ENCODE measurements around the gene SLC25A25. TPM values are rescaled to one million over a fixed set of nuclear protein-coding genes. Genes with fewer than 3 reads are reported as not detected.

Gene SLC25A25
- total and polyA plus RNA-seq, 10 donors, result 6.2 to 44.7 (median 23.0) TPM

DNA sequence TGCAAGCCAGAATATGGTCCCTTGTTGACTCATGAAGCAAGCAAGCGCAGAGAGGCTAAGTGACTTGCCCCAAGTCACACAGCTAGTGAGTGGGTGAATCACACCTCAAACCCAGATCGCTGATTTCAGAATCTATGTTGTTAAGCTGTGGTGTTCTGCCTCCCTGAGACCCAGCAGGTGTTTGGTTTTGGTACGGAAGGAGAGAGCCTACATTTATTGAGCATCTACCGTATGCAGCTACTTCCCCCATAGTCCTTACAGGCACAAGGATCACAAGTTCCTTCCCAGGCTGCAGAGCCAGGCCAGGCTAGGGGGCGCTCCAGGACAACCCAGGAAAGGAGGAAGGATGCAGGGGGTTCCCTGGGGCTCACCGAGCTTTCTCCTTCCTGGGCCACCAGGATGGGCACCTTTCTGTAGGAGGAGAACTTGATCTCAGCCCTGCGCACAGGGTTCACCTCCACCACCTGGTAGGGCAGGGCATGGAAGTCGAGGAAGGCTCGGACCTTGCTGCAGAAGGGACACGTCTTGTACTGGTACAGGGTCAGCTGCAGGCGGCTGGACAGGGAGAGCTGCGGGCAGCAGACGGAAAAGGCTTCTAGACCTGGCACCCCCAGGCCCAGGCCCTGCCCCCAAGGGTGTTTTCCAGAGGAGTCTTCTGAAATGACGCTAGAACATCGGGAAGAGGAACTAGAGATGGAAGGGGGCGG is 57.0 kb downstream of the SLC25A25 start:
- TF ChIP-seq POLR2A (IDR thresholded peaks at IDR 0.05), result no peak
- TF ChIP-seq, protein P1, sequence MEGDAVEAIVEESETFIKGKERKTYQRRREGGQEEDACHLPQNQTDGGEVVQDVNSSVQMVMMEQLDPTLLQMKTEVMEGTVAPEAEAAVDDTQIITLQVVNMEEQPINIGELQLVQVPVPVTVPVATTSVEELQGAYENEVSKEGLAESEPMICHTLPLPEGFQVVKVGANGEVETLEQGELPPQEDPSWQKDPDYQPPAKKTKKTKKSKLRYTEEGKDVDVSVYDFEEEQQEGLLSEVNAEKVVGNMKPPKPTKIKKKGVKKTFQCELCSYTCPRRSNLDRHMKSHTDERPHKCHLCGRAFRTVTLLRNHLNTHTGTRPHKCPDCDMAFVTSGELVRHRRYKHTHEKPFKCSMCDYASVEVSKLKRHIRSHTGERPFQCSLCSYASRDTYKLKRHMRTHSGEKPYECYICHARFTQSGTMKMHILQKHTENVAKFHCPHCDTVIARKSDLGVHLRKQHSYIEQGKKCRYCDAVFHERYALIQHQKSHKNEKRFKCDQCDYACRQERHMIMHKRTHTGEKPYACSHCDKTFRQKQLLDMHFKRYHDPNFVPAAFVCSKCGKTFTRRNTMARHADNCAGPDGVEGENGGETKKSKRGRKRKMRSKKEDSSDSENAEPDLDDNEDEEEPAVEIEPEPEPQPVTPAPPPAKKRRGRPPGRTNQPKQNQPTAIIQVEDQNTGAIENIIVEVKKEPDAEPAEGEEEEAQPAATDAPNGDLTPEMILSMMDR (IDR thresholded peaks at IDR 0.05 in 8 of 11, conservative IDR thresholded peaks at IDR 0.05 in 3 of 11), result peak in 8 of 11 experiments; percentile 19 to 64 (median 49)
- TF ChIP-seq POLR2AphosphoS5 (IDR thresholded peaks at IDR 0.05), result peak in 1 of 3 donors; percentile 13
- peak overlapping the region in 1 of 8 donors; percentile 93 for H3K4me3 ChIP-seq
- H3K9me3 ChIP-seq, result no peaks in the 10 kb centered on the region
- H3K27me3 ChIP-seq (replicated peaks in 1 of 7), result no peaks in the 10 kb centered on the region
- H3K27ac ChIP-seq, result peak overlapping the region in 3 of 8 donors; percentile 16 to 98 (median 60)
- intact Hi-C loops (cut with DNase I; ENCODE audit: low total_unique reads), result no loop called here
- peak; percentile 81 for DNase-seq
- H3K36me3 ChIP-seq, result peaks cover 0 to 52% (median 44%) of the 10 kb centered on the region in 6 donors
- H3K4me1 ChIP-seq, result peaks cover 23 to 46% (median 40%) of the 10 kb centered on the region in 6 donors
- WGBS, 5 donors, result 50 to 73% (median 59%) methylated on average over 15 to 16 of the region's 16 CpGs

DNA sequence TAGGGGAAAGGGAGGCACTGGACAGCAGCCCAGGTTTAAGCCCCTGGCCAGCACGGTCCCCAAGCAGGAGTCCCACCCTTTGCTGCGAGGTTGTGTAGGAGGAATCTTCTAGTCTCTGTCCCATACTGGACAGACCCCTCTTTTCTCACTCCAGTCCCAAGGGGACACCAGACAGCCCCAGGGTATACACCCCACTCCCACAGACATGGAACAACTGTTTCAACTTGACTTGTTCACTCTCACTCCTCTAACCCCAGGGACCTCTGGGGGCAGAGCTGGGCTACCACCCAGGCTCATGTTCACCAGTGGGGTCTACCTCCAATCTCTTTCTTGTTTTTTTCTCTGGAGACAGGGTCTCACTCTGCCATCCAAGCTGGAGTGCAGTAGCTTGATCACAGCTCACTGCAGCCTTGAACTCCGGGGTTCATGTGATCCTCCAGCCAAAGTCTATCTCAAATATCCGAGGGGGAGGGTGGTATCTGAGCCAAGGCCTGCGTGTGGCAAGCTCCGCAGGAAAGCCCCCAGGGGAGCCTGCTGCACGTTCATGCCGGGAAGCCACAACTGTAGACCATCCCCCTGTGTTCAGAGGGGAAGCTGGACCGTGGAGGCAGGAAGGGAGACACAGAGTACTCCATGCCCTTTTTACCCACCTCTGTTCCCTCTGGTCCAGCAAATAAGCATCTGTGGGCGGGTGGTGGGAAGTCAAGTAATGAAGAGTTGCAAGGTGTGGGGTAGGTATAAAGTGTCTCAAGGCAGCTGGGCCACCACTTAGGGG is 57.7 kb downstream of the SLC25A25 start:
- Histone ChIP-seq H3K4me3 (peak overlapping the region in 2 of 8 donors; percentile 93 to 98), H3K36me3 (peaks cover 0 to 45% (median 37%) of the 10 kb centered on the region in 6 donors), H3K9me3 (no peaks in the 10 kb centered on the region), H3K4me1 (peaks cover 23 to 52% (median 40%) of the 10 kb centered on the region in 6 donors), H3K27ac (peak overlapping the region in 4 of 8 donors; percentile 16 to 98 (median 40)), H3K27me3 (replicated peaks in 1 of 7) (no peaks in the 10 kb centered on the region)
- WGBS, 5 donors, result 36 to 46% (median 45%) methylated on average over 10 of the region's 10 CpGs
- intact Hi-C loops (cut with DNase I; ENCODE audit: low total_unique reads), result no loop called here
- DNase-seq, result peak; percentile 74
- TF ChIP-seq POLR2A (IDR thresholded peaks at IDR 0.05) (no peak), POLR2AphosphoS5 (IDR thresholded peaks at IDR 0.05) (no peak)
- TF ChIP-seq, protein P1 (IDR thresholded peaks at IDR 0.05 in 8 of 11, conservative IDR thresholded peaks at IDR 0.05 in 3 of 11), result no peak

DNA sequence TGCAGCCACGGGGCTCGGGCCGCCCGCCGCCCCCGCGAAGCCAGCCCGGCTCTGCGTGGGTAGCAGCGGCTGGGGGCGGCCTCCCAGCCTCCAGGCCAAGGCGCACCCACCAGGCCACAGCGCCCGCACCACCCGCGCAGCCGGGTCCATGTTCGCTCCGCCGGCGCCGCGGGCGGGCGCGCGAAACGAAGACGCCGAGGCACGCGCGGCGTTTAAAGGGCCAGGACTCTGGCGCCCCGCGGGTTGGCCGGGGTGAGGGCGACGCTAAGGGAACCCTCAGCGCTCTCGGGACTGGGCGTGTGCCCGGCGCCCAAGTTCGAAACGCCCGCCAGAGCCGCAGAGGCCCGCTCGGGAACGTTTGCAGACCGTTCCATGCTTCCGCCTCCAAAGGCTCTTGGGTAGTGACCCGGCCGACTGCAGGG is 59.5 kb downstream of the SLC25A25 start, which contains the start of gene PTGES2:
Gene PTGES2 (minus strand): TSS at position 162 of the 422 bp plus-strand sequence. CDS start 12 bp downstream, at position 150.
- WGBS, 5 donors, result 0 to 2% (median 1%) methylated on average over 20 to 56 of the region's 56 CpGs
- Histone ChIP-seq H3K9me3 (no peaks in the 10 kb centered on the region), H3K36me3 (peaks cover 0 to 27% (median 21%) of the 10 kb centered on the region in 6 donors), H3K27me3 (replicated peaks in 1 of 7) (peaks cover 0 to 11% (median 0%) of the 10 kb centered on the region in 7 donors), H3K27ac (peak within 1 kb of the TSS; percentile 96 to 98 (median 97)), H3K4me1 (peaks cover 23 to 52% (median 40%) of the 10 kb centered on the region in 6 donors), H3K4me3 (peak within 1 kb of the TSS; percentile 58 to 99 (median 96))
- TF ChIP-seq POLR2A (IDR thresholded peaks at IDR 0.05), result no peak
- TF ChIP-seq POLR2AphosphoS5 (IDR thresholded peaks at IDR 0.05), result peak; percentile 50 to 76 (median 62)
- TF ChIP-seq, protein P1 (IDR thresholded peaks at IDR 0.05 in 8 of 11, conservative IDR thresholded peaks at IDR 0.05 in 3 of 11), result peak in 2 of 11 experiments; percentile 5 to 17
- intact Hi-C loops (cut with DNase I; ENCODE audit: low total_unique reads), result no loop called here
- DNase-seq, result peak; percentile 97
